ENCODE results near the gene RIOX2.

Gene RIOX2

GRCh38 chr3:97990624-97991292 is 18.5 kb upstream of the RIOX2 start:
- DNase-seq (ENCODE audit: low read depth in 1 of 2, low spot score in 1 of 2) = peak in 1 of 2 experiments; percentile 28
- H3K4me3 ChIP-seq (replicated peaks; ENCODE audit: insufficient read depth, low read length) = no peak overlapping the region
- H3K27ac ChIP-seq (replicated peaks) = no peak overlapping the region
- TF ChIP-seq SPI1 (IDR thresholded peaks at IDR 0.05; ENCODE audit: borderline replicate concordance, low read depth) (no peak), CTCF (IDR thresholded peaks at IDR 0.05; ENCODE audit: insufficient read depth, low read length) (no peak), GABPA (IDR thresholded peaks at IDR 0.05; ENCODE audit: low read depth) (no peak), POLR2AphosphoS5 (IDR thresholded peaks at IDR 0.05; ENCODE audit: low read depth) (no peak), REST (IDR thresholded peaks at IDR 0.05; ENCODE audit: insufficient replicate concordance, low read depth) (no peak)
- H3K27me3 ChIP-seq (ENCODE audit: insufficient read depth, poor library complexity, severe bottlenecking) = no peaks in the 10 kb centered on the region

GRCh38 chr3:97988784-97989568 is 16.7 kb upstream of the RIOX2 start:
- H3K27me3 ChIP-seq (ENCODE audit: insufficient read depth, poor library complexity, severe bottlenecking) = no peaks in the 10 kb centered on the region
- no peak for TF ChIP-seq SPI1 (IDR thresholded peaks at IDR 0.05; ENCODE audit: borderline replicate concordance, low read depth)
- TF ChIP-seq CTCF (IDR thresholded peaks at IDR 0.05; ENCODE audit: insufficient read depth, low read length) = no peak
- TF ChIP-seq POLR2AphosphoS5 (IDR thresholded peaks at IDR 0.05; ENCODE audit: low read depth) = no peak
- no peak for TF ChIP-seq GABPA (IDR thresholded peaks at IDR 0.05; ENCODE audit: low read depth)
- no peak for TF ChIP-seq REST (IDR thresholded peaks at IDR 0.05; ENCODE audit: insufficient replicate concordance, low read depth)
- no peak overlapping the region for H3K4me3 ChIP-seq (replicated peaks; ENCODE audit: insufficient read depth, low read length)
- DNase-seq (ENCODE audit: low read depth in 1 of 2, low spot score in 1 of 2) = no peak
- no peak overlapping the region for H3K27ac ChIP-seq (replicated peaks)

- Histone ChIP-seq H3K27ac (replicated peaks) (no peak overlapping the region), H3K4me3 (replicated peaks; ENCODE audit: insufficient read depth, low read length) (no peak overlapping the region), H3K27me3 (ENCODE audit: insufficient read depth, poor library complexity, severe bottlenecking) (no peaks in the 10 kb centered on the region)
- DNase-seq (ENCODE audit: low read depth in 1 of 2, low spot score in 1 of 2) = no peak
- TF ChIP-seq CTCF (IDR thresholded peaks at IDR 0.05; ENCODE audit: insufficient read depth, low read length) (no peak), POLR2AphosphoS5 (IDR thresholded peaks at IDR 0.05; ENCODE audit: low read depth) (no peak), SPI1 (IDR thresholded peaks at IDR 0.05; ENCODE audit: borderline replicate concordance, low read depth) (no peak), GABPA (IDR thresholded peaks at IDR 0.05; ENCODE audit: low read depth) (no peak), REST (IDR thresholded peaks at IDR 0.05; ENCODE audit: insufficient replicate concordance, low read depth) (no peak)
Observed at GRCh38 chr3:97987306-97987705, 15.1 kb upstream of the RIOX2 start.
